GM21619 (cell line): ENCODE data around the gene UACA.
"Not testable (repeated sequence)": the region's sequence is repeated elsewhere in the genome, so short reads cannot be mapped to it uniquely, and the experiment has no call there.

Experiments used
- ATAC-seq: cut with Tn5 transposase; IDR thresholded peaks from one replicate; pipeline ENCODE4 v1.9.1; 2021; ENCODE audit not compliant: unreplicated experiment

The UACA gene

DNA sequence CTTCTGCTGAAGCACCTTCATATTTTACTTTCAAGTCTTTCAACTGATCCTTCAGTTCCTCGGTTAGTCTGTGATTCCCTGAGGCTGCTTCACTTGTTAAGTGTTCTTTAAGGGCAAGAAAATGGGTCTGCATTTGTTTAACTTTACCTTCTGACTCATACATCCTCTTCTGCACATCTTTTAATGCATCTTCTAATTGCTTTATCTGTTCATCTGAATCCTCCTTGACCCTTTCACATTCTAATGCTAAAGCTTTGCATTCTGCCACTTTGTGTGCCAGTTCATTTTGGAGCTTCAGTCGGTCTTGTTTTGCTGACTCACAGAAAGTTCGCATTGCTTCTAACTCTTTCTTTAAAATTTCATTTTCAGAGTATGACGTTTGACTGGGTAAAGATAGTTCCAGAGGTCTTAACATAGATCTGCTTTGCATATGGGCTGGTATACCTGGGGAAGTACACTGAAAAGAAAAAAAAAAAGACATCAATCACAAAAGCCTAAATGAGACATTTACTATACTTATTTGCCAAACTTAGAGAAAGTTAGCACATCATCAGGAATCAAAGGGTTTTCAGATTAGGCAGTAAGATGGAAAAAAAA, 94.3 kb downstream of the UACA start:
- peak; percentile 79 for ATAC-seq

DNA sequence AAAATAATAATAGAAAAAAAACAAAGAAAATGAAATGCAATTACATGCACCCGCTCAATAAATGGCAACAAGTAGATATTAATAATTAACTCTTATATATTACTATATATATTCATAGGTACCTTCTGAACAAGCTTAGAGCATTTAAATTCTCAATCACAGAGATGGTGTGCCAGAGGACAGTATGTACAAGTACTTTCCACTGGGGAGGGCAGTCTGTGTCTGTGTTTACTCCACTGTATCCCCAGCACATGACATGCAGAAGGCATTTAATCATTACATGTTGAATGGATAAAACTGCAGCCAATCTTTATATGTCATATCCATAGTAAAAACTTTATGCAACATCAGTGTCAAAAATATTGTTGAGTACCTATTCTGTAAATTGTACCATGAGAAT, 97.8 kb downstream of the UACA start:
- ATAC-seq = no peak

DNA sequence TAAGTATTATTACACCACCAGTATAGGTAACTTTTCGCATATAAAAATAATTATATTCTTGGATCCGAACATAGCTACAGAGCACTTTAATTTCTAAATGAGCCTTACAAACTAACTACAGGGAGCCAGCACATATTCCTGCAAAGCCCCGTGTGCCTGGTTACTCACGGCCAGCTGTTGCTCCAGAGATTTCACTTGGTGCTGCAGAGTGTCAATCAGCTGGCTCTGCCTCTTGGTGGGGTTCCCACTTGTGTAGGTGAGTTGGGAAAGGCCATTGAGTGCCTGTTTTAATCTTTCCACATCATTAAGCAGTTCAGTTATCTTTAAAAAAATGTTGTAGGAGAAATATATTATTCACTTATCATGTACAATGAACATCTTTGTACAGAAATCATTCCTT, 98.9 kb downstream of the UACA start:
- no peak for ATAC-seq

DNA sequence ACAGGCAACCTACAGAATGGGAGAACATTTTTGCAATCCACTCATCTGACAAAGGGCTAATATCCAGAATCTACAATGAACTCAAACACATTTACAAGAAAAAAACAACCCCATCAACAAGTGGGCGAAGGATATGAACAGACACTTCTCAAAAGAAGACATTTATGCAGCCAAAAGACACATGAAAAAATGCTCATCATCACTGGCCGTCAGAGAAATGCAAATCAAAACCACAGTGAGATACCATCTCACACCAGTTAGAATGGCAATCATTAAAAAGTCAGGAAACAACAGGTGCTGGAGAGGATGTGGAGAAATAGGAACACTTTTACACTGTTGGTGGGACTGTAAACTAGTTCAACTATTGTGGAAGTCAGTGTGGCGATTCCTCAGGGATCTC, 100.3 kb downstream of the UACA start:
- ATAC-seq = not testable (repeated sequence)

DNA sequence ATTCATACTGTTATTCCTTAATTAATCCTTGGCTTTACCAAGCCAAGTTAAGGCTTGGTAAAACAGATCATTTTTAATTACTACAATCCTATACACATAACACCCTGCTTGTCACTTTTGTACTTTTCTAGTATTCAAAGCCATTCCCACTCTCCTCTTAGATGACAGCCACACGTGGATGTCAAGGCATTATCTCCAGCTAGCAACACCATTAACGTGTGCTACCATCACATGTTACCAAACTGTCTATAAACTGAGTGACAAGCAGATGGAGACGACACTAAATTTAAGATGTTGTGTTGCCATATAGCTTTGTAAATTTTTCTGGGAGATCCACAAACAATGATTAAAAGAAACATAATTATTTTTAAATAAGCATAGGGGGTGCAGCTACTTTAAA, 103.7 kb downstream of the UACA start:
- ATAC-seq = no peak

DNA sequence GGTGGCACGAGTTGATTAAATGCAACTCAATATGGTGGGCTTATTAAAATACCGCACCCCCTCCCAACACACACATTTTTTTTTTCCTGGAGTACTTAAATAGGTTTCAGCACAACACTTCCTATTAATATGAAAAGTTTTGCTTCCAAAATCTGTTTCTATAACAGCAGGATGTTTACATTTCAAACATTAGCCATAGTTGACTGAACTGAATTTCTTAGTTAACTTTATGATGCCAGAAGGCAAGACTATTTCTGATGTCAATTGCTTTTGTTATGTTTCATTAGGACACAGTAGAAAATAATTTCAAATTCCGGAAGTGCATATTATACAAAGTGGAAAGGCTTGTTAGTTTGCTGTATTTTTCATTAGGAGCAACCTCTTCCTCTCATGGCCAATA, 104.7 kb downstream of the UACA start:
- ATAC-seq = no peak

DNA sequence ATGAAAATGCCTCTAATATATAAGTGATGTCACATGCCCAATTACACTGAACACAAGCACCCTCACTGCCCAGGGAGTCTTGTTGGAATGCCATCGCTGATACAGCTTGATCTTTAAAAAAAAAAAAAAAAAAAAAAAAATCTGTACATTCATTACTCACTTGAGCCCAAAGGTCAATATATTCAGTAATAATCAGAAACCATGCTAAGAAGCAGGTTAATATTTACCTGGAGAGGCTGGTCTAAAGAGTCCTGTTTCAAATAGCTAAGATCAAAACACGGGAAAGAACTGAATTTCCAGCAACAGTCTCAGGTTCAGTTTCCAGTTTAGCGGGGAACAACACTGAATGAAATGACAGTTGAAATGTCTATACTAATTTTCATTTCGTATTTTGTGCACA, 109.9 kb downstream of the UACA start:
- ATAC-seq = no peak

DNA sequence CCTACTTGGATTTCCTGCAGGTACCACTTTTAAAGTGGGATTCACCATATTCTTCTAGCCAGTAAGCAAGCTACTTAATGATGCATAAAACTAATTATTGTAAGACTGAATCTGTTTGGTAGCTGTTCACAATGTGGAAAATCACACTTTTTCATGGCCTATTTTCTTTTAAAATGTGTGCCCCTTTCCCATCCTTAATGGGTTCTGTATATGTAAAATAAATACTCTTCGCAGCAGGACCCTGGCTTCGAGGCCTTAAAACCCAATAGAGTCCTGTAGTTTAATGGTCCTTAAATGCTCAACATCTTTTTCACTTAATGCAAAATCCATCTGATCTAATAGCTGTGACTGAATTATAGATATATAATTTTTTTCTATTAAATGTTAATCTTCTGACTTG, 111.0 kb downstream of the UACA start:
- no peak for ATAC-seq

DNA sequence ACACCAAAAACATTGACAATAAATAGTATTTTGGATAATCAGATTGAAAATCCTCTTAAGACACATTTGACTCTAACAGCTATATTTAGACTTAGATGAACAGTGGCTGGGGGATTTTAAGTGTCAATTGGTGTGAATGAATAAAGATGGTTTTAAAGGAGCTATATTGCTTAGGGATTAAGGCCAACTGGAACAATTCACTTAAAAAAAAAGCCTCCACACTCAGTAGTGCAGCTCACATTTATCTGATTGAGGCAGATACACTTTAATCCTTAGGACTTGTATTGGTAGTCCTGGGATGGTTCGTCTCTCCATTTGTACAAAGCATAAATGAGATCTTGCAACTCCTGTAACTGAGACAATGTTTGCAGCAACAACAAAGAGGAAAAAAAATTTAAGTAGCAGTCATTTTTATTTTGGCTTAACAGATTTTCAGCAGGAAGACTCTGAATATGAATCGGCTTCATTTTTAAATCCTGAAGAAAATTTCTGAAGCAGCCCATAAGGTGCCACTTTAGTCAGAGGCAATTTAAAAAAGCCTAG, 112.0 kb downstream of the UACA start:
- no peak for ATAC-seq

DNA sequence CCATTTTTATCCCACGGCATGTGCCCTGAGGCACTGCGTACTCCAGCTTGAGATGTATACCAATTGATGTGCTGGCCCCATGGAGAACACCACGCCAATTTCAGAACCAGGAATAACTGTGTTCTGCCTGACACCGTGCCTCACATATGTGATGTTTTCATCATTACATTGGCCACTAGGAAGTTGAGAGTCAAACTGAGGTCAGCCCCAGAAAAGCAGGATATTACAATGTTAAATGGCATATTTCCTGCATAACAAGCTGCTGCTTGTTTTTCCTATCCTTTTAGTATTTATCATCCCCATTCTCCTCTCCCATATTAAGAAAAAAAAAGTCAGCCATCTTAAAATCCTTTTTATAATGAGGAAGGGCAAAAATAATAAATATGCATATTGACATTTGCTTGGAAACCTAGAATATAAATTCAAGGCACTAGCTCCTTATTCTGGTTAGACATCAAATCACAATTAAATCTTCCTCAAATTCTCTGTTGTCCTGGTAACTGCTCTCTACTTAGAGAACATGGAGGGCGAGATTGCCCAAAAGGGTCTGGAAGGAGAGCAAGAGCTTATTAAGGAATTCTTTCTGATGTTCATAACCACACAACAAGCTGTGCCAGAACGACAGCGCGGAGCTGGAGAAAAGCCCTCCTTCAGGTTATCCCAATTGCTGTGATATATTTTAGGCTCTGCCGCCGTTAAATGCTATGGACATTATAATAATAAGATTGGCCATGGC, 112.6 kb downstream of the UACA start:
- ATAC-seq = no peak

DNA sequence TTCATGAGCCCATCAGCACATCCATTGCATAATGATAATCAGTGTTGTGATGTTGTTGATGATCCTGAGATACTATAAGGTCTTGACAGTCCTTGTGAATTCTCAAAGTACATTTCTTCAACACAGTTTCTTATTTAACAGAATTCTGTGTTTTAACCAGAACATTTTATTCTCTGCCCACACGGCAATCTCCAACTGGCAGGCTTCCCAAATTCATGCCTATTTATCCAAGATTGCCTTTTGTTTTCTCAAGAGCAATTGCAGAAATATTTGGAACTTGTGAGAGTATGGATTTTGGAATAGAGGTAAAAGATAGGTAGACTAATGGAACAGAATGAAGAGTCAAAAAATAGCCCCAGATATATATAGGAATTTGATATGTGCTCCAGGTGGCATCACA, 116.0 kb downstream of the UACA start:
- ATAC-seq = no peak

DNA sequence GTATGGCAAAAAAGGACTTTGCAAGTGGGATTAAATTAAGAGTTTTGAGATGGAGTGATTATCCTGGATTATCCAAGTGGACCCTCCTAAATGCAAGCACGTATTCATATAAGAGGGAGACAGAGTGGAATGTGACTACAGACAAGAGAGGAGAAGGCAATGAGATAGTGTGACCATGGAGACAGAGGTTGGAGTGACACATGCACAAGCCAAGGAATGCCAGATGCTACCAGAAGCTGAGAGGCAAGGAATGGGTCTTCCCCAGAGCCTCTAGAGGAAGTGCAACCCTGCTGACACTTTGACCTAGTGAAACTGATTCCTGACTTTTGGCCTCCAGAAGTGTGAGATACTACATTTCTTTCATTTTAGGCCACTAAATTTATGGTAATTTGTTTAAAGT, 117.2 kb downstream of the UACA start:
- no peak for ATAC-seq

DNA sequence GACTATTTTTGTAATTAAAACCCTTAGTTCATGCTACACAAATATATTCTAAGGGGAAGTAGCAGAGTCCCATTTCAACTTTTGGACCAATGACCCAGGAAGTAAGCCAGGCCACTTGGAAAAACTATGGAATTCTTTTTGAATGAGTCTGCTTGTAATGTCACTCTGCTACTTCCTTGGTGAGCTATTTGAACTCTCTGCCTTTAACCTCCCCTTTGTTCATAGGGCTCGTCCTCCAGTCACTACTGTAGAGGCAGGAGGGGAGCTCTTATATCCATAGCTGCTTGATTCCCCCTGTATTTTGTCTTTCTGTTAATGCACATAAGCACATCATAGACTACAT, 119.6 kb downstream of the UACA start:
- ATAC-seq = no peak

DNA sequence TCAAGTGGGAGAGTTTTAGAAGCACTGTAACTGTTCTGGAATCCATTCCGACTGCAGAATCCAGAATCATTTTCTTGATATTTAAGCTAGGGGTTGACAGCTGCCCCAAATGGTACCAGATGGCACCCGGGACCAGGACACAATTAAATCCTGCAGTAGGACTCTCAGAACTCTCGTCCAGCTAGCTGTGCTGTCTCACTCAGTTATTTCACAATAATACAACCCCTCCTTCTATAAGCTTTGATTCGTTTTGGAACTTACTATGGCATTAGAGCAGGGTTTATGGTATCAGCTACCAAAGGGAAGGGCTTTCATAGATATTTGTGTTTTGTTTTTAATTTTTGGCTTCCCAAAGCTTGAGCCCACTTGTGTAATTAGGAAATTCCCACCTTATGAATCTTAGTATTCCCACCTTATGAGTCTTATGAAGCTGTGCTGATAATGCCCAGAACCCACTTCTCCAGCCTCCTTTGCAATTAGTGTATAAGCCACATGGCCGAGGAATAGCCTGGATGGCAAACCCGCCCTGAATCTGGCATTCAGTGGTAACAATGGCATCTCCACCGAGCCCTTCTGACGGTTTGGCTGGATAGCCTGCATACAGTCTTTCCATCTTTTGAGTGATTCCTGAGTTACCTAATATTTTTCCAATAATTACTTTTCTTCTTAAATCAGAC, 120.1 kb downstream of the UACA start:
- no peak for ATAC-seq

DNA sequence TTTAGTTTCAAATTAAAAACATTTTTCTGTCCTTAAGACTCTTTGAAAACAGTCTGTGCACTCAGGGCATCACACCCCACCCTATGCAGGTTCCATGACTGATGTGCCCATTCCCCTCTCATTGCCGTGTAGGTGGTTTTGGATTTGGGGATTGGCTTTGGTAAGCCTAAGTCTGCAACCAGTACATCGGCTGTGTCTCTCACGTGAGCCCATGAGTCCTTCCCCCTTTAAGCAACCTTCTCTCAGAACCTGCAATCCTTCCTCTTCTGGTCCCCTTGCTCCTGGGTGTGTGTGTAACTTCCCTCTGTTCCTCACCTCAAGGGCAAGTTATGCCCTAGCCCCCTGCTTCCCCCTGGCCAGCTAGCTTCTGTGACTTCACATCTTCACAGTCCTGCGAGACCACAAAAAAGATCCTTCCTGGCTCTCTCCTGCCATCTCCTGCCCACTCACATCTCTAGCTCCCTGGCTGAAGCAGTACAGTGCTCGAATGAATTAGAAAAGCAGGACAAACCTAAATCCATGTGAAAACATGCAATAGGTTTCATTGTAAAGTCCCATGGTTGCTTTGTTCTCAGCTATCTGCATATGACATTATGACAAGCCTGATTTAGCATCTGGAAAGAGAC, 126.7 kb downstream of the UACA start:
- ATAC-seq = no peak

DNA sequence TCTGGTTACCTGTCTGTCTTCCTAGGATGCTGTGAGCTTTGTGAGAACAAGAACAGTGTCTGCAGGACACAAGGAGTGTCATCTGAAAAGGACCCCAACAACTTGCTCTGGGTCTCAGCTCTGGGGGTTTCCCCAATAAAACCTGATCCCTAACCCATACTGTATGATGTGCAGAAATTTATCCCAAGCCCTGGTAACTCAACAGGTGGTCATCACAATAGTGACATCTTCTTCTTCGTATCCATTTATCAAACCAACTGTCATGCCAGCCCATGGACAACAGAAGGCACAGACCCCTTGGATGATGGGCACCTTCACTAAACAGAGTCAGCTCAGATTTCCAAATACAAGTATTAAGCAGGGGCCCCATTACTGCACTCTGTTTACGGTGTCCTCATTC, 127.5 kb downstream of the UACA start:
- no peak for ATAC-seq

DNA sequence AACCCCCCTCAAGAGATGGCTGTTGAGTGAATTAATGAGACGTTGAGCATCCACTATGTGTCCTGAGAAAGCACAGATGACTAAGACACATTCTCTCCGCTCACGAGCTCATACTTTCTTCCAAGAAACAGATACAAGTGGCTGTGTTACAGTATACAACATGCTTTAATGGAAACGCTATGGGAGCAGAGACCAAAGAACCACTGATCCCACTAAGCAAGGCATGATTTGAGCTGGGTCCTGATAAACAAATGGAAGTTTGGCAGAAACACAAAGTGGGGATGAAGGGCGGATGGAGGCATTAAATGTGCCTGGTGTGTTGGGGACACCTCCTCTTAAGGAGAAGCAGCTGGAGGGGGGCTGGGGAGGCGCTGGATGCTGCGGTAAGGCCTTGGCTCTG, 129.4 kb downstream of the UACA start:
- no peak for ATAC-seq

DNA sequence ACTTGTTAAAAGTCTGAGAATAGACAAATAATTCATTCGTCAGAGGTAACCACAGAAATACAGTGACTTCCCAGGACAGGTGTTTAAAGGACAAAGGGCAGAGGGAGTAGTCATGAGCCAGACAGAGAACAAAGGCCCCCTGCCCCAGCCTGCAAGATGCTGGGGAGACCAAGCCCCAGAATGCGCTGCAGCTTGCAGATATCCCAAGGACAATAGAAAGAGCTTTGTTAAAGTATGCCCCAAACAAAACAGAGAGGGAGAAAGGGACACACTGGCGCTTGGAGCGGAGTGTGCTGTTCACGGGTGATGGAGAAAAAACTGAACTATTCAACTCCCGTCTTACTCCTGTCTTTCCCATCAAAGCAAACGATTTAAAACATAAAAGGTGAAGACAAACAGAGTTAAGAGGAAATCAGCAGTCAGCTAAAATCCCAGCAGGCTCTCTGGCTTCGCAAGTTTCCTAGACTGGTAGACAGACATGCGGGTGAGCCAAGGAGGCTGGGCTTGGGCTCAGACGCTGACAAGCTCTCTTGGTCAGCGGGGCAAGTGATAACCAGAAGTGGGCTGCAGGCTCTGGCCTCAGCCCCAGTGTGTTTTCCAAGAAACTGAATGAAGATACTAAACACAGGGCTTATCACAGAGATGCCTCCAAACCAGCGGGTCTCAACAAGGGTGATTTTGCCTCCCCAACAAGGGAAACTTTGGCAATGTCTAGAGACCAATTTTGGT, 130.1 kb downstream of the UACA start:
- no peak for ATAC-seq

DNA sequence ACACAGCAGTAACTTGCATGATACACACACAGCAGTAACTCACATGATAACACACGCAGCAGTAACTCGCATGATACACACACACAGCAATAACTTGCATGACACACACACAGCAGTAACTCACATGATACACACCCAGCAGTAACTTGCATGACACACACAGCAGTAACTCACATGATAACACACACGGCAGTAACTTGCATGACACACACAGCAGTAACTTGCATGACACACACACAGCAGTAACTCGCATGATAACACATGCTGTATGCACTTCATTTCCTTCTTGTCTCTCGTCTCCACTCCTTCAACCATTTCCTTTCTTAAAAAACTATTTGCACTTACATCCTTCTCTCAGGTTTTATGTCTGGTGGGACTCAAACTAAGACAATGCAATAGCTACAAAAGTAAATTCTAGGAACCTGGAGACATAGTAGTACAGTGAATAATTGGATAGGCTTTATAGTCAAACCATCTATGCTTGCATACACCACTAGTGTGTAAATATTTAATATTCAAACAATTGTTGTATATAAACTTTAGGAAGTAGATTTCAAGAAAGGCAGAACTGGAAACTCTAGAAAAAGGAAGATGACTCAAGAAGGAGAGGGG, 130.8 kb downstream of the UACA start:
- no peak for ATAC-seq

DNA sequence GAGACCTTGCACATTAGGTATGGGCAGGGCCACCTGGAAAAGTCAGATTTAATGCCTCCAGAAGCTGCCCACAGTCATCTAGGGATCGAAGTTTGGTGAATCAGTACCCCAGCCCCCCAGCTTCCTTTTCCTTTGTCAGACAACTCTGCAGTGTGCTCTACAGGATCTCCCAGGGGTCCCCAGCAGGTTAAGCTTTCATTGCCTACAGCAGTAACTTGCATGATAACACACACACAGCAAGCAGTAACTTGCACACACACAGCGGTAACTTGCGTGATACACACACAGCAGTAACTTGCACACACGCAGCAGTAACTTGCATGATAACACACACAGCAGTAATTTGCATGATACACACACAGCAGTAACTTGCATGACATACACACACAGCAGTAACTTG, 131.3 kb downstream of the UACA start:
- no peak for ATAC-seq

DNA sequence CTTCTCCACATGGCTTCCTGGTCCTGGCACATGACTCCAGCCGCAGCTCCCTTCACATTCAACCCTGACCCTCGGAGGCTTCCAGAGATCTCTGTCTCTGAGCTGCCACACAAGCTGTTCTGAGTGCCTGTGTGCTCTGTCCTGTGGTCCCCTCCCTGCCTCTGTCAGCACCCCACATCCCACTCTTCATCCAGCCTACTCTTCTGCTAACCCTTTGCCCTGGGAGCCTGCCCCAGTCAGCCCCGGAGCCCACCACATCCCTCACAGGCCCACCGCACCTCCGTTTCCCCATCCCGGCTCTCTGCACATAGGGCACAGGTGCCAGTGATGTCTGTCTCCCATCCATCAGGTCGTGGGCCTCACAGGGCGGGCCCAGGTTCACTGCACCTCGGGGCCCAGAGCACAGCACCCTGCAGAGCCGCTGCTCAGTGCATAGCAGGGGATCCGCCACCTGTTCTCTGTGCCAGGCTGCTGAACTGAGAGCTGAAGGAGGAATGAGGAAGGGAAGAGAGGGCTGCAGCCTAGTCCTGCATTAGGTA, 133.6 kb downstream of the UACA start:
- no peak for ATAC-seq
